GM20000 (cell line): ENCODE data around the gene SERPINA9.
"Not testable (repeated sequence)": the region's sequence is repeated elsewhere in the genome, so short reads cannot be mapped to it uniquely, and the experiment has no call there.

Experiments
- DNase-seq: peaks from one replicate; pipeline ENCODE4 v3.0.0; 2012; ENCODE audit warnings: low spot score
- TF ChIP-seq, protein P1 (sequence below): IDR thresholded peaks from 2 replicates; pipeline ENCODE4 v1.5.1; 2012; ENCODE audit warnings: mild to moderate bottlenecking, control low read depth; ENCODE audit errors: extremely low read depth, missing control alignments

SERPINA9 gene

DNA sequence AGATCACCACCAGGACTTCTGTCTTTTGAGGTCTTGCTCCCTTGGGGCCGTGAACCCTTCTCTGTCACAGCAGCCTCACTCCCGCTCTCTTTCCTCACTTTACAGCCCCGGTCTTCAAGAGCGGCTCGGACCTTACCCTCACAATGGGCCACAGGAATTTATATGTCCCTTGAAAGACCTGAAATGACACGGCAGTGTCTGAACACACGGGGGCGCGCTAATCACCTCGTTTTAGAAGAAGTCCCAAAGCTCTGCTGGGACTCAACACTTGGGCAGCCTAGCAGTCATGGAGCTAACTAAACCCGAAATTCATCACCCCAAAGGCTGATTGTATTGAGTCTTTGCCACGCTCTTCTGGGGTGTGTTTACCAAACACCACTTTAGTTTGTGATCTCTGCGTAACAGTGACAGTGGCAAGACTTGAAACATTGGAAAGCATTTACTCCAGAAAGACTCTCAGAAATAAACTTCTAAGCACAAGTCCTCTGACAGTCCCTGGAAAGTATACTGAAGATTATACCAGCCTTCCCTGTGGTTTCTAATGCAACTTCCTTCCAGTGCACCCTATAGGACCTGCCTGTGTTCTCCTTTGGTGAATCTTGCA lies 52.4 kb downstream of the SERPINA9 start:
- DNase-seq, result peak; percentile 58
- TF ChIP-seq, protein P1, sequence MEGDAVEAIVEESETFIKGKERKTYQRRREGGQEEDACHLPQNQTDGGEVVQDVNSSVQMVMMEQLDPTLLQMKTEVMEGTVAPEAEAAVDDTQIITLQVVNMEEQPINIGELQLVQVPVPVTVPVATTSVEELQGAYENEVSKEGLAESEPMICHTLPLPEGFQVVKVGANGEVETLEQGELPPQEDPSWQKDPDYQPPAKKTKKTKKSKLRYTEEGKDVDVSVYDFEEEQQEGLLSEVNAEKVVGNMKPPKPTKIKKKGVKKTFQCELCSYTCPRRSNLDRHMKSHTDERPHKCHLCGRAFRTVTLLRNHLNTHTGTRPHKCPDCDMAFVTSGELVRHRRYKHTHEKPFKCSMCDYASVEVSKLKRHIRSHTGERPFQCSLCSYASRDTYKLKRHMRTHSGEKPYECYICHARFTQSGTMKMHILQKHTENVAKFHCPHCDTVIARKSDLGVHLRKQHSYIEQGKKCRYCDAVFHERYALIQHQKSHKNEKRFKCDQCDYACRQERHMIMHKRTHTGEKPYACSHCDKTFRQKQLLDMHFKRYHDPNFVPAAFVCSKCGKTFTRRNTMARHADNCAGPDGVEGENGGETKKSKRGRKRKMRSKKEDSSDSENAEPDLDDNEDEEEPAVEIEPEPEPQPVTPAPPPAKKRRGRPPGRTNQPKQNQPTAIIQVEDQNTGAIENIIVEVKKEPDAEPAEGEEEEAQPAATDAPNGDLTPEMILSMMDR, result peak; percentile 84

DNA sequence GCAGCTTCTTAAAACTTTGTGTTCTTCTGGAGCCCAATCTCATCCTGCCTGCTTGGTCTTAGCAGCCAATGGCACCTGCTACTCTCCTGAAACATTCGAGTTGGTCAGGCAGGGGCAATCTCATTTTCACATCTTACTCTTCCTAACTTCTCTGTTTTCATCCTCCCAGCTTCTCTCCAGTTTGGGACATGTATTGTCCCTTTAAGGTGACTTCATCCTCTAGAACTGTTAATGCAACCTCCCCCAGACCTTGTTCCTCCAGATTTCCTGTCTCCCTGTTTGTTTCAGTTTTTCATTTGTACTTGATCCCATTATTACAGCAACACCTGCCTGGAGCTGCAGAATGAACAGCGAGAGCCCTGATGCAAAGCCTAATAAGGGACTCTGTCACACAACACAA lies 54.7 kb downstream of the SERPINA9 start:
- DNase-seq, result no peak
- TF ChIP-seq, protein P1, result no peak

DNA sequence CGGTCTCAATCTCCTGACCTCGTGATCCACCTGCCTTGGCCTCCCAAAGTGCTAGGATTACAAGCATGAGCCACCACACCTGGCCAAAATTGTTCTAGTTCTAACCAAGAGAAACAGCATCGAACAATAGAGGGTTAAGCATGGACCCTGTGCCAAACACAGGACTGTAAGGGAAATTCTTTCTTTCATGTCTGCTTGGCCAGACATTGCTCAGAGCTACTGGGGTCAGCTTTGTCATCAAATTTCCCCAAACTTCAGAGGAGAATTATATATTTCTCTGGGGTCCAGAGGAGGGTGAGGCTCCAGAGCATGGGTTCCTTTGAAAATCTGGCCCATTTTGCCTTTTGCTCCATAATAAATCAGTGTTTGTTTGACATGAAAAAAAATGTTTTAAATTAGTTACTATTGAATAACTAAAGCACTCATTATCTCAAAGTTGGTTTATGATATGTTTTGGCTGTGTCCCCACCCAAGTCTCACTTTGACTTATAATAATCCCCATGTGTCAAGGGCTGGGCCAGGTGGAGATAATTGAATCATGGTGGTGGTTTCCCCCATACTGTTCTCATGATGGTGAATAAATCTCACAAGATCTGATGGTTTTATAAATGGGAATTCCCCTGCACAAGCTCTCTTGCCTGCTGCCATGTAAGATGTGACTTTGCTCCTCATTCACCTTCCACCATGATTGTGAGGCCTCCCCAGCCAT lies 58.3 kb downstream of the SERPINA9 start:
- not testable (repeated sequence) for DNase-seq
